ENCODE measurements around the gene ADCK2. TPM values are rescaled to one million over a fixed set of nuclear protein-coding genes. Genes with fewer than 3 reads are reported as not detected.
"Not testable (repeated sequence)": the region's sequence is repeated elsewhere in the genome, so short reads cannot be mapped to it uniquely, and the experiment has no call there.

ADCK2 gene
- total RNA-seq, 2 donors from 2014 or later, result 12.3 to 16.1 TPM

DNA sequence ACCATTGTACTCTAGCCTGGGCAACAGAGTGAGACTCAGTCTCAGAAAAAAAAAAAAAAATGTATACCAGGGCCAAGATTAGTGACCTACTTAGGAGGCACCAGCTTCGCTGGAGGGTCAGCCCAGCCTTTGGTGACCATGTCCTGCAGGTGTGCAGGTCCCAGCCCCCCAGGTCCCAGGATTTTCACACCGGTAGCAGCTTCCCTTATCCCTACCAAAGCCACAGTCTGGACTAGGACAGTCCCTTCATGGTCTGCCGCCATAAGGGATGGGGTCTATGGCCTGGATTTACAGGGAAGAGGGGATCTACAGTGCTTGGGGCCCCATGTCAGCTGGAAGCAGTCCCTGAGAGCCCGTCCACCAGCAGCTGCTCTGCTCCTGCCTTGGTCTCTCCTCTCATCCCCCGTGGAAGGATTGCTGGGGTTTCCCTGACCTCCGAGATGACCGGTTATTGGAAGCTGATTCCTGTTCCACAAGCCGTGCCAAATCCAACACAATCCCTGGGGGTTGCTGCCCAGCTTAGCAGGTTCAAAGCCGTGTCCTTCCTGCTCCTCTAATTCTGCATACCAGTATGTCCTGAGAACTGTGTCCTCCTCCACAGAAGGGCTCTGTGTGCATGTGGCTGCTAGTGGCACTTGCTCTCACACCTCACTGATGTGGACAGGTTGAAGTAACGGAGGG, 12.8 kb downstream of the ADCK2 start:
- DNase-seq (ENCODE audit: low spot score), result no peak
- intact Hi-C loops (cut with DNase I), result no loop called here

- intact Hi-C loops (cut with DNase I), result no loop called here
- DNase-seq (ENCODE audit: low spot score), result no peak
Measured at GRCh38 chr7:140686921-140687320, 14.2 kb downstream of the ADCK2 start.

GRCh38 chr7:140688341-140688740, 15.6 kb downstream of the ADCK2 start:
- no peak for DNase-seq (ENCODE audit: low spot score)
- intact Hi-C loops (cut with DNase I), result no loop called here

DNA sequence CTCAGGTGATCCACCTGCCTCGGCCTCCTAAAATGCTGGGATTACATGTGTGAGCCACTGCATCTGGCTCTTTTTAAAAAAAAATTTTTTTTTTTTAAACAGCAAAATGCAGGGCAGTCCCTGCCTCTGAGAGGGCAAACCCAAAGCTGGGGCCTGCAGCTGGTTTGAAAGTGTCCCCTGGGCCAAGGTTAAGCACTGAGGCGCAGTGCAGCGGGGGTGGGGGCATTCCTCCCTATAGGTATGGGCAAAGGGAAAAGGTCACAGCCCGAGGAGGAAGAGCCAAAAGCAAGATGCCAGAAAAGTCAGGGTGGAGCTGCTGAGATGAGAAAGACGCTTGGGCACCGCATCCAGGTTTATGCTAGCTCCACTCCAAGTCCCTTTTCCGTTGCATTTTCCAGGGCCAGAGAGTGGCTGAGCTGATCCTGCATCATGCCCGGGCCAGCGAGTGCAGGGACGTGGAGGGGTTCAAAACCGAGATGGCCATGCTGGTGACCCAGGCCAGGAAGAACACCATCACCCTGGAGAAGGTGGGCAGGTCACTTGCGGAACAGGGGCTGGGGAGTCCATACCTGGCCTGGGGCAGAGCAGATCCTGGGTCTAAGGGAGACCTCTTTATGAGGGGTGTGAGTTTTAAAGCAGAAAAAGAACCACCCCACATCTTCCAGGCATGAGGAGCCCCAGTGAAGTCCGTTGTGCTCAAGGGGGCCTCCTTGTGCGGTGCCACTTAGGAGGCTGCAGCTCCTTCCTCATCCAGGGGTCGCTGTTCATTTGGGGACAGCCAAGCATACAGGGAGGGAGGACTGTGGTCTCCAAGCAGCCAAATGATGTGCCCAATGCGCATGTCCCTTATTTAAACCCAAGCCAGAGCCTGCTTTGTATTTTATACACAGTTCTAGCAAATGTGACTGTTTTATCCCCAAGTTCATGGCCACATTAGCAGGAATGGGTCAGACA, 16.7 kb downstream of the ADCK2 start:
- intact Hi-C loops (cut with DNase I), result no loop called here
- no peak for DNase-seq (ENCODE audit: low spot score)

DNA sequence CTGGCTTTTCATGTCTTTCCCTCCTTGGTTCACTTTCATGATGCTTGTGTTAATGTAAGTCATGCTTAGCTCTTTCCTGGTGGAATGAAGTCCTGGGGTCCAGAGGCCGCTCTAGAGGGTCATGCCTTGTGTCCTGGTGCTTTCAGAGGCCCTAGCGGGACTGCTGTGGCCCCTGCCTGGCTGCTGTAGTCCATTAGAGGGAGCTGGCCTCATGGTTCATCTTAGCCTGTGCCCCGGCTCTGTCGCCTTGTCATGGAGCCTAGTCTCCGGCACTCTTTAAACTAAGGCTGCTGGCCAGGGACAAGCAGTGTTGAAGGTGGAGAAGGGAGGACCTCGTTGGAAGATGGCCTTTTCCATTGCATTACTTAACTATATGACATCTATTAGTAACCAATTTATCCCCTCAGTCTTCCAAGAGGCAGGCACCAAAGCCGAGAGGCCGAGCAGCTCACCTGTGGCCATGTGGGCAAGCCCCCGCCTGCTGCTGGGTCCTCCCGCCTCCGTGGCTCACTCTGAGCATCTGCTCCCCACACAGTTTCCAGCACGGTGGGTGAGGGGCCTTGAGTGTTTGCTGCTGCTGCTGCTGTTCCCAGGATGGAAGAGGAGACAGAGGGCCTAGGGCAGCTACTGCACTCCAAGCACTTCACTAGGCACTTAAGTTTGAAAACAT, 18.8 kb downstream of the ADCK2 start:
- intact Hi-C loops (cut with DNase I), result no loop called here
- no peak for DNase-seq (ENCODE audit: low spot score)

DNA sequence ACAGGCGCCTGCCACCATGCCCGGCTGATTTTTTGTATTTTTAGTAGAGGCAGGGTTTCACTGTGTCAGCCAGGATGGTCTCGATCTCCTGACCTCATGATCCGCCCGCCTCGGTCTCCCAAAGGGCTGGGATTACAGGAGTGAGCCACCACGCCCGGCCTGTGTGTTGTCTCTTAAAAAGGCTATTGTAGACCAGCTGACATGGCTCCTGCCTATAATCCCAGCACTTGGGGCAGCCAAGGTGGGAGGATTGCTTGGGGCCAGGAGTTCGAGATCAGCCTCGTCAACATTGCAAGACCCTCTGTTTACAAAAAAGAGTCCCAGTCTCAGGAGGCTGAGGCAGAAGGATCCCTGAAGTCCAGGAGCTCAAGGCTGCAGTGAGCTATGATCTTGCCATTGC, 21.1 kb downstream of the ADCK2 start:
- intact Hi-C loops (cut with DNase I); DNase-seq (ENCODE audit: low spot score): not testable (repeated sequence)

- DNase-seq (ENCODE audit: low spot score), result no peak
- intact Hi-C loops (cut with DNase I), result no loop called here
Measured at GRCh38 chr7:140694592-140694991, 21.8 kb downstream of the ADCK2 start.

- DNase-seq (ENCODE audit: low spot score), result no peak
- intact Hi-C loops (cut with DNase I), result no loop called here
Measured at GRCh38 chr7:140695381-140695780, 22.6 kb downstream of the ADCK2 start.

DNA sequence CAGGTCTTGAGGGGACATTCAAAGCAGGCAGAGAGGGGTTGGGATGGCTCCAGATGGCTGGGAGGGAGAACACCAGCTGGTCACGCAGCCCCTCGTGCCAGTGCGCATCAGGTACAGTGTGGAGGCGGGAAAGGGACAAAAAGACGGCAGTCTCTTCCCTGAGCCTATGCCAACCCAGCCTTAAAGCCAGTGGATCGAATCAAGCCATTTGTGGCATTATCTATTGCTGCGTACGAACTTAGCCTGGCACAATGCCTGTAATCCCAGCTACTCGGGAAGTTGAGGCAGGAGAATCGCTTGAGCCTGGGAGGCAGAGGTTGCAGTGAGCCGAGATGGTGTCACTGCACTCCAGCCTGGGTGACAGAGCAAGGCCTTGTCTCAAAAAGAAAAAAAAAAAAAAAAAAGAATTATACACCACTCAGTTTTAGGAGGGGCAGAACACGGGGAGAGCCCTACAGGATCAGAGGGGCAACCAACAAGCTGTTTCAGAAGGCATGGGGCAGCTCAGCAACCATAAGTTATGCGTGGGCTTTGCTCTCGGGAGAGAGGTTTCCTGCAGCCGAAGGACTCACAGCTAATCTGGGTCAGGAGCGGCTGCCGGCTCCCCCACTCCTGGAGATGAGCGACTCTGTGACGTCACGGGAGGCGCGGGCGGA, 23.4 kb downstream of the ADCK2 start:
- DNase-seq (ENCODE audit: low spot score), result no peak
- intact Hi-C loops (cut with DNase I), result no loop called here

DNA sequence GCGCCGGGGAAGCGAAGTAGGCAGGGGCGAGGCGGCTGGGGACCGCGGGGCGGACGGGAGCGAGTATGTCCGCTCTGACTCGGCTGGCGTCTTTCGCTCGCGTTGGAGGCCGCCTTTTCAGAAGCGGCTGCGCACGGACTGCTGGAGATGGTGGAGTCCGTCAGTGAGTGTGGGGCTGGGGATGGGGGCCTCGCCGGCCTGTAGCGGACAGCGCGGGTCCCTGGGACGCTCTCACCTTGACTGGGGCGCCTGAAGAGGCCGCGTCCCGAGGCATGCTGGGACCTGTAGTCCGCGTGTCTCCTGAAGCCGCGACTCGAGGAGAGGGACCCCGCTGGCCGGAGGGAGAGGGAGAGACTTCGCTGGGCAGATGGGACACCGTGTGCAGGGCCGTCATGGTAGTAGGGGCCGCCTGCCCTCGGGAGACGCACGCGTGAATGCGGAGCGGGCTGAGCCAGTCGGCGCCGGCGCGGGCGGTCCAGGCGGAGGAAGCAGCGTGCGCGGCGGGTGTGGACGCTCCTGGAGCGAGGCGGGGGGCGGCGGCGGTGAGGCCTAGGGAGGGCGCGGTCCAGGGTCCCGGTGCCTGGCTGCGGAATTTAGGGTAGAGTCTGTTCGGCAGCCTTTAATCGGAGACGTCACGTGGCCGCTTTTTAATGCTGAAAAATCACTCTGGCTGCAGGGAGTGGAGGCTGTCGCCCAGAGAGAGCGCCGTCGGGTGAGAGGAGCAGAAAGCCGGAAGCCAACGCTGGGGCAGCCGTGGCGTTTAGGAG, 24.1 kb downstream of the ADCK2 start, which contains the start of gene NDUFB2:
NDUFB2 (plus strand) TSS at position 29 of the 767 bp plus-strand sequence; CDS start at position 66, 37 bp downstream.
- DNase-seq (ENCODE audit: low spot score), result peak; percentile 99
- intact Hi-C loops (cut with DNase I), result no loop called here

- no peak for DNase-seq (ENCODE audit: low spot score)
- intact Hi-C loops (cut with DNase I), result no loop called here
Measured at GRCh38 chr7:140697447-140698143, 24.9 kb downstream of the ADCK2 start.

DNA sequence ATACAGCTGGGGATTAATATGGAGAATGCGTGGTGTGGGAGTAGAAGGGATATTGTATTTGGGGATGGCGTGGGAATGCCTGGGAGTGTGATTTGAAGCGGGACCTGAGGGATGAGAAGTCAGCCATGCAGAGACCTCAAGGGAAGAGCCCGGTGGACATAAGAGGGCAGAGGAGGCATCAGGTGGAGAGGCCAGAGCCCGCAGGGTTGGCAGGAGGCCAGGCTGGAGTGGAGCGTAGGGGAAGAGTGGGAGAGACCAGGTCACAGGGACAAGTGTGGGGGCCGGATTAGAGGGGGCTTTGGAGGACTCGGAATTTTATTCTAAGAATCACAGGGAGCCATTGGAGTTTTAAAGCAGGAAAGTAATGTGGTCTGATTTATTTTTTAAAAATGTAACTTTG, 25.7 kb downstream of the ADCK2 start:
- DNase-seq (ENCODE audit: low spot score), result no peak
- intact Hi-C loops (cut with DNase I), result no loop called here

DNA sequence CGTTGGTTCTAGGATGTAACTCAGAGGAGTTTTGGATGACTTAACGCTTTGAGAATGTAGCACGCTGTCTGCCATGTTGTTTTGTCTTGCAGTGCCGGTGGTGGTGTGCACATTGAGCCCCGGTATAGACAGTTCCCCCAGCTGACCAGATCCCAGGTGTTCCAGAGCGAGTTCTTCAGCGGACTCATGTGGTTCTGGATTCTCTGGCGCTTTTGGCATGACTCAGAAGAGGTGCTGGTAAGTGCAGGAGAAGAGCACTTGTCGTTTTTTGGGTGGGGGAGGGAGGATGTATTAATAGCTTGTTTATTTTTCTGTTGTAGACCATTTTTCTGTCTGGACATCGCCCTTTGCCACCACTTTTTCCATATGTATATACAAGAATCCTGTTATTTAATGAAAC, 30.0 kb downstream of the ADCK2 start:
- intact Hi-C loops (cut with DNase I), result no loop called here
- no peak for DNase-seq (ENCODE audit: low spot score)

- no peak for DNase-seq (ENCODE audit: low spot score)
Measured at GRCh38 chr7:140704205-140704604, 31.5 kb downstream of the ADCK2 start.

DNA sequence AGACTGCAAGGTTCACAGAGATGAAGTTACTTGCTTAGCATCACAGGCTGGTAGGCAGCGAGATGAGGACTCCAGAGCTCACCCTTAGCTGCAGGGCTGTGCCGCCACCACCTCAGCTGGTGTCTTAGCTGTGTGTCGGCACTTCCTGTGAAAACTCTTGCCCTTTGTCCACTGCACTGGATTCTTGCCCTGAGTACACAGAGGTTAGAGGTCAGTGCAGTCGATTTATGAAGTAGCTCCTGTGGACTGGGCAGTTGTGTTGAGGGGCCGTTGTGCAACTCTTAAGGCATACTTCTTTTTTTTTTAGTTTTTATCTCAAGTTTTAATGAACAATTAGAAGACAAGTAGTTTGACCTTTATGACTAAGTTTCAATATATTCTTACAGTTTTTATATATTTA, 34.4 kb downstream of the ADCK2 start:
- no peak for DNase-seq (ENCODE audit: low spot score)
- intact Hi-C loops (cut with DNase I), result no loop called here

More at GRCh38 chr7:140704205-140704604, 31.5 kb downstream of the ADCK2 start:
- intact Hi-C loops (cut with DNase I), result no loop called here

- intact Hi-C loops (cut with DNase I); DNase-seq (ENCODE audit: low spot score): not testable (repeated sequence)
Measured at GRCh38 chr7:140708764-140709163, 36.0 kb downstream of the ADCK2 start.

DNA sequence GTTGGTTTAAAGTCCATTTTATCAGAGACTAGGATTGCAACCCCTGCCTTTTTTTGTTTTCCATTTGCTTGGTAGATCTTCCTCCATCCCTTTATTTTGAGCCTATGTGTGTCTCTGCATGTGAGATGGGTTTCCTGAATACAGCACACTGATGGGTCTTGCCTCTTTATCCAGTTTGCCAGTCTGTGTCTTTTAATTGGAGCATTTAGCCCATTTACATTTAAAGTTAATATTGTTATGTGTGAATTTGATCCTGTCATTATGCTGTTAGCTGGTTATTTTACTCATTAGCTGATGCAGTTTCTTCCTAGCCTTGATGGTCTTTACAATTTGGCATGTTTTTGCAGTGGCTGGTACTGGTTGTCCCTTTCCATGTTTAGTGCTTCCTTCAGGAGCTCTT, 39.6 kb downstream of the ADCK2 start:
- DNase-seq (ENCODE audit: low spot score); intact Hi-C loops (cut with DNase I): not testable (repeated sequence)
